GM18909 (cell line): ENCODE measurements around the gene SIK3.
A peak's percentile ranks its signal among the peaks of the same experiment; 100 is the strongest.

Experiments used
- ATAC-seq: cut with Tn5 transposase; IDR thresholded peaks from one replicate; pipeline ENCODE4 v1.9.1; 2021; ENCODE audit warnings: mild to moderate bottlenecking; ENCODE audit not compliant: unreplicated experiment, poor library complexity

SIK3 gene

GRCh38 chr11:117016747-117017146 is 81.5 kb downstream of the SIK3 start:
- no peak for ATAC-seq

- ATAC-seq: no peak
These were observed 82.0 kb downstream of the SIK3 start for GRCh38 chr11:117016246-117016645.

- ATAC-seq: no peak
These were observed 86.7 kb downstream of the SIK3 start for GRCh38 chr11:117011541-117011898.

- no peak for ATAC-seq
These were observed 87.3 kb downstream of the SIK3 start for GRCh38 chr11:117010808-117011540.

- ATAC-seq: no peak
These were observed 88.2 kb downstream of the SIK3 start for GRCh38 chr11:117009905-117010605.

- no peak for ATAC-seq
These were observed 92.5 kb downstream of the SIK3 start for GRCh38 chr11:117005758-117006157.

- ATAC-seq: no peak
These were observed 95.5 kb downstream of the SIK3 start for GRCh38 chr11:117002639-117003299.

- ATAC-seq: no peak
These were observed 98.1 kb downstream of the SIK3 start for GRCh38 chr11:117000014-117000737.

GRCh38 chr11:116997071-116997470 is 101.2 kb downstream of the SIK3 start:
- ATAC-seq: no peak

GRCh38 chr11:116994195-116994594 is 104.0 kb downstream of the SIK3 start:
- no peak for ATAC-seq

GRCh38 chr11:116993599-116993998 is 104.6 kb downstream of the SIK3 start:
- no peak for ATAC-seq

- no peak for ATAC-seq
These were observed 106.7 kb downstream of the SIK3 start for GRCh38 chr11:116991491-116991890.

- no peak for ATAC-seq
These were observed 107.4 kb downstream of the SIK3 start for GRCh38 chr11:116990811-116991210.

- no peak for ATAC-seq
These were observed 108.2 kb downstream of the SIK3 start for GRCh38 chr11:116990061-116990473.

- ATAC-seq: no peak
These were observed 109.0 kb downstream of the SIK3 start for GRCh38 chr11:116989184-116989583.

GRCh38 chr11:116986521-116987105 is 111.6 kb downstream of the SIK3 start:
- peak; percentile 75 for ATAC-seq

- no peak for ATAC-seq
These were observed 113.6 kb downstream of the SIK3 start for GRCh38 chr11:116984589-116984988.

- no peak for ATAC-seq
These were observed 114.0 kb downstream of the SIK3 start for GRCh38 chr11:116984186-116984585.

- no peak for ATAC-seq
These were observed 116.9 kb downstream of the SIK3 start for GRCh38 chr11:116981266-116981885.
